Inflammatory macrophage treated with lipopolysaccharide for 1 hour (primary cell): ENCODE results near the gene SLC35G3.
"Not testable (repeated sequence)": the region's sequence is repeated elsewhere in the genome, so short reads cannot be mapped to it uniquely, and the experiment has no call there.

Experiments
- DNase-seq, 2 donors: peaks; one replicate each; pipeline ENCODE4 v3.0.0-alpha.2; 2020 to 2022

The SLC35G3 gene

DNA sequence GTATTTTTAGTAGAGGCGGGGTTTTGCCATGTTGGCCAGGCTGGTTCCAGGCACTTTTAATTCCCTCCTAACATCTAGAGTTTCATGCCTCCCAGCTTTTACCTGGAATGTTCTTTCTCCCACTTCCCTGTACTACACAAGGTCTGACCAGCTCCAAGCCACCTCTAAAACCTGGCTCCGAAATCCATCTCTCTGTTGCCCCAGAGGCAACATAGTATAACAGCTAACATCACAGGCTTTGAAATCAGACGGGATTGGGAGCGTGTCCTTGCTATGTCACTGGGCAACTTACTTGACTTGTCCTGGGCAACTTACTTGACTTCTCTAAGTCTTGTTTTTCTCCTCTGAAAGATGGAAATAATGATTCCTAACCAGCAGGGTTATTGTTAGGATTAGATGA is 31.4 kb downstream of the SLC35G3 start:
- DNase-seq = no peak

- DNase-seq = no peak
Observed at GRCh38 chr17:35161281-35161761, 32.9 kb downstream of the SLC35G3 start.

DNA sequence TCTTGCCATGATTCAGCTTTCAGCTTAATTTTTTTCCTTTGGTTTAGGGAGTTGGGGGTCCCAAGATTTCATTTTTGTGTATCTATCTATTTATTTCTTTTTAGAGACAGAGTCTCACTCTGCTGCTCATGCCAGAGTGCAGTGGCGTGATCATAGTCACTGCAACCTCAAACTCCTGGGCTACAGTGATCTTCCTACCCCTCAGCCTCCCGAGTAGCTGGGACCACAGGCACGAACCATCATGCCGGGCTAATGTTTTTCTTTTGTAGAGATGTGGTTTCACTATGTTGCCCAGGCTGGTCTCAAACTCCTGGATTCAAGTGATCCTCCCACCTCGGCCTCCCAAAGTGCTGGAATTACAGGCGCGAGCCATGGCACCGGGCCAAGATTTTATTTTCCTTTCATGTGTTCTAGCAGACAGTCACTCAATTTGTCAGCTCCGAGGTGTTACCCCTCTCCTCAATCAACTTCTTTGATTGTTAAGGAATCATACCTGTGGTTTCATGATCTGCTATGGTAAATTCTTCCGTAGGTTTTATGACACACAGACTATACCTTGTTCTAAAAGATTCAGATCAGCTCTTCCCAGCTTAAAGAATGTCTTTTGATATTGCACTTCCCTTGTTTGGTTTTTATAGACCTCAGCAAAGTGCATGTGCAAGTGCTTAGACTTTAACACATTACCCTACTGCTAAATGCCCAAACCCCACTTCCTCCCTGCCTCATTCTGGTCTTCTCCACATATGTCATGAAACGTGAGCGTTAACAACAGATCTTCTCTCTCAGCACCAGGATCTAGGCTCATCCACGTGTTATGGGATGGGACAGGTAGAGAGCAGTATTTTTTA is 33.6 kb downstream of the SLC35G3 start:
- DNase-seq = no peak

- no peak for DNase-seq
Observed at GRCh38 chr17:35159940-35160339, 34.3 kb downstream of the SLC35G3 start.

GRCh38 chr17:35155246-35155645 is 38.9 kb downstream of the SLC35G3 start:
- no peak for DNase-seq

- DNase-seq = no peak
Observed at GRCh38 chr17:35154196-35155165, 39.7 kb downstream of the SLC35G3 start.

GRCh38 chr17:35152421-35153140 is 41.6 kb downstream of the SLC35G3 start:
- no peak for DNase-seq

DNA sequence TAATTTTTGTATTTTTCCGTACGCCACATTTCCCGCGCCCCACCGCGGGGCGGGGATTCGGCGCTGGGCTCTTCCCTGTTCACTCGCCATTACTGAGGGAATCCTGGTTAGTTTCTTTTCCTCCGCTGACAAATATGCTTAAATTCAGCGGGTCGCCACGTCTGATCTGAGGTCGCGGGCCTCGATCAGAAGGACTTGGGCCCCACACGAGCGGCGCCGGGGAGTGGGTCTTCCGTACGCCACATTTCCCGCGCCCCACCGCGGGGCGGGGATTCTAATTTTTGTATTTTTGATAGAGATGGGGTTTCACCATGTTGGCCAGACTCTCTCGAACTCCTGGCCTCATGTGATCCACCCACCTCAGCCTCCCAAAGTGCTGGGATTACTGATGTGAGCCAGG is 43.1 kb downstream of the SLC35G3 start:
- DNase-seq = not testable (repeated sequence)

- DNase-seq = no peak
Observed at GRCh38 chr17:35149941-35150340, 44.3 kb downstream of the SLC35G3 start.

- DNase-seq = no peak
Observed at GRCh38 chr17:35148144-35148543, 46.0 kb downstream of the SLC35G3 start.

DNA sequence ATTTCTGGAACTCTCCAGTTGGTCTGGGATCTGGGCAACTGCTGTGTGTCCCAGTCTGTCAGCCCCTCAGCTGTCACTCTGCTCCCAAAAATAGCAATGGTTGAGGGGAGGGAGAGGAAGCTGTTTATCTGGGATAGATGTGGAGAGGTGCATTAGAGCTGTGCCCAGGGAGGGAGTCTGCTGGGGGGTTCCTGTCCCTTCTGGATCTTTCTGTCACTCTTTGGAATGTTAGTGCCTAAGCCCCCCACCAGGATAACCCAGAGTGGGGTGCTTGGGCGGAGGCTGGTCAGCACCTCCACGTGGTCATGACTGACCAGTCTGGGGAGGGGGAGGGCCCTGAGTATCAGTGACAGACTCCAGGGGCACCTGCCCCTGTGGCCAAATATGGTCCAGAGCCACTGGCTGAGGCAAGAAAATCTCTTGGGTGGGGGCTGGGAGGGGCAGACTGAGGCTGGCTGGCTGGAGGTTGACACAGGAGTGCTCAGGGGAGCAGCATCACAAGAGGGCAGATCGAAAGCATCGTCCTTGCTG is 46.8 kb downstream of the SLC35G3 start, which contains the start of gene UNC45B:
Gene UNC45B (plus strand): TSS at position 443 of the 531 bp plus-strand sequence. CDS start 447 bp downstream, outside the sequence.
- no peak for DNase-seq

DNA sequence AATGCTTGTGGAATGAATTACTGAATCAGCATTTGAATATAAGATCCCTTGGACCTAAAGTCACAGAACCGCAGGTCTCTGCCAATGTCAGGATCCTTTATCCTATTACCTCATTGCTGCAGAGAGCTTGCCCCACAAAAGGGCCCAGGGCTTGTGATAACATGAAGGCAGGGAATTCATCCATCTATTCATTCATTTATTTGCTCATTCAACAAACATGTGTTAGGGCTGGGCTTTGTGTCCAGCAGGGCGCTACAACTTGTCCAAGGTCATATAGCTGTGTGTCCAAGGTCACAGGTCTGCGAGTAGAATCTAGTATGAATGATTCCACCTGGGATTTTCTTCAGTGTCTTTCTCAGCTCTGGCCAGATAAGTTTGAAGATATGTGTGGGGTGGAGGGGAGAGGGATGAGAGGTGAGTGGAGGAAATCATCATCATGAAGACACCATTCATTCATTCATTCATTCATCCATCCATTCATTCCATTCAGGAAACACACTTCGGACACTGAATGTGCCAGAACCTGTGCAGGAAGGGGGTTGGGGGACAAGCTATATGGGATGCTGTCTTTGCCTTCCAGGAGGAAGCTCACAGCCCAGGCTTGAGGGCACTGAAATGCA is 47.9 kb downstream of the SLC35G3 start:
- no peak for DNase-seq

GRCh38 chr17:35144840-35145239 is 49.4 kb downstream of the SLC35G3 start:
- no peak for DNase-seq
